ENCODE measurements around the gene HARS1. TPM values are rescaled to one million over a fixed set of nuclear protein-coding genes. Genes with fewer than 3 reads are reported as not detected.

HARS1 gene
- total RNA-seq, 1 experiment from 2014 or later: 76.4 TPM

DNA sequence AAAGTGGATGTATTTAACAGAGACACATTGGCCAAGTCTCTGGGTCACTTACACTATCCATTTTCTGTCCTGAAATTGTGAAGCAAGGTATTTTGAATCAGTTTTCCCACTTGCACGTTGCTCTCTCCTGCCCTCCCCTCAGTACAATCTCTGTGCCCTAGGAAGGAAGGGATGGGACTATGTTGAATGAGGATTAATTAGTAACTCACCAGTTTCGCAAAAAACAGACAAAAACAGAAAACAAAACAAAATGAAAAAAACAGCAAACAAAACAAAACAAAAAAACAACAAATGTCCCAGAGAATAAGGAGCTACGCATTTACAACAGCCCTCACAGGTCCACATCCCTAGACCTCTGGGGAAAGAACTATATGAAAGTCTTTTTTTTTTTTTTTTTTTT is 57.1 kb downstream of the HARS1 start:
- POLR2A ChIA-PET: interaction anchor here (0.7 kb wide), 1 partner anchor 16 kb away, joined by 8 read pairs; no protein-coding TSS in a partner anchor
- intact Hi-C loops (cut with micrococcal nuclease; ENCODE audit: unreplicated experiment) (no loop called here), in situ Hi-C loops (cut with HindIII; ENCODE audit: low pct_unique_long_range_greater_than_20kb, low sequenced_read_pairs) (no loop called here)
- no peaks in the 10 kb centered on the region for H3K36me3 ChIP-seq (ENCODE audit: control insufficient read depth, insufficient read depth, low read length)
- no peaks in the 10 kb centered on the region for H3K27me3 ChIP-seq (ENCODE audit: control insufficient read depth, insufficient read depth, low read length)
- DNase-seq (ENCODE audit: low read depth, low spot score): no peak
- H3K4me3 ChIP-seq (ENCODE audit: low read depth in 2 of 2, low read length in 2 of 2): no peak overlapping the region
- no peak for ATAC-seq
- H3K27ac ChIP-seq (ENCODE audit: low read length): no peak overlapping the region
- H3K4me1 ChIP-seq (ENCODE audit: control insufficient read depth, insufficient read depth, low read length): peaks cover 8% of the 10 kb centered on the region
- CTCF ChIA-PET: interaction anchor here (1.0 kb wide), 1 partner anchor 68 kb away, joined by 3 read pairs; no protein-coding TSS in a partner anchor
- TF ChIP-seq CTCF (IDR thresholded peaks at IDR 0.05): no peak
- TF ChIP-seq SIN3A (IDR thresholded peaks at IDR 0.05; ENCODE audit: borderline replicate concordance, insufficient read depth, low read depth, low read length): no peak
- no peak for TF ChIP-seq TCF7L2 (IDR thresholded peaks at IDR 0.05; ENCODE audit: low read depth, low read length)
- TF ChIP-seq, protein P1, sequence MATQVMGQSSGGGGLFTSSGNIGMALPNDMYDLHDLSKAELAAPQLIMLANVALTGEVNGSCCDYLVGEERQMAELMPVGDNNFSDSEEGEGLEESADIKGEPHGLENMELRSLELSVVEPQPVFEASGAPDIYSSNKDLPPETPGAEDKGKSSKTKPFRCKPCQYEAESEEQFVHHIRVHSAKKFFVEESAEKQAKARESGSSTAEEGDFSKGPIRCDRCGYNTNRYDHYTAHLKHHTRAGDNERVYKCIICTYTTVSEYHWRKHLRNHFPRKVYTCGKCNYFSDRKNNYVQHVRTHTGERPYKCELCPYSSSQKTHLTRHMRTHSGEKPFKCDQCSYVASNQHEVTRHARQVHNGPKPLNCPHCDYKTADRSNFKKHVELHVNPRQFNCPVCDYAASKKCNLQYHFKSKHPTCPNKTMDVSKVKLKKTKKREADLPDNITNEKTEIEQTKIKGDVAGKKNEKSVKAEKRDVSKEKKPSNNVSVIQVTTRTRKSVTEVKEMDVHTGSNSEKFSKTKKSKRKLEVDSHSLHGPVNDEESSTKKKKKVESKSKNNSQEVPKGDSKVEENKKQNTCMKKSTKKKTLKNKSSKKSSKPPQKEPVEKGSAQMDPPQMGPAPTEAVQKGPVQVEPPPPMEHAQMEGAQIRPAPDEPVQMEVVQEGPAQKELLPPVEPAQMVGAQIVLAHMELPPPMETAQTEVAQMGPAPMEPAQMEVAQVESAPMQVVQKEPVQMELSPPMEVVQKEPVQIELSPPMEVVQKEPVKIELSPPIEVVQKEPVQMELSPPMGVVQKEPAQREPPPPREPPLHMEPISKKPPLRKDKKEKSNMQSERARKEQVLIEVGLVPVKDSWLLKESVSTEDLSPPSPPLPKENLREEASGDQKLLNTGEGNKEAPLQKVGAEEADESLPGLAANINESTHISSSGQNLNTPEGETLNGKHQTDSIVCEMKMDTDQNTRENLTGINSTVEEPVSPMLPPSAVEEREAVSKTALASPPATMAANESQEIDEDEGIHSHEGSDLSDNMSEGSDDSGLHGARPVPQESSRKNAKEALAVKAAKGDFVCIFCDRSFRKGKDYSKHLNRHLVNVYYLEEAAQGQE (IDR thresholded peaks at IDR 0.05; ENCODE audit: insufficient read depth in 1 of 2, low read depth in 2 of 2, low read length in 1 of 2): no peak
- TF ChIP-seq POLR2AphosphoS5 (IDR thresholded peaks at IDR 0.05; ENCODE audit: low read depth, low read length): no peak
- no peaks in the 10 kb centered on the region for H3K9me3 ChIP-seq (ENCODE audit: control insufficient read depth, insufficient read depth, low read depth, low read length)
- no TSS peak for BruUV-seq (replicated peaks)

DNA sequence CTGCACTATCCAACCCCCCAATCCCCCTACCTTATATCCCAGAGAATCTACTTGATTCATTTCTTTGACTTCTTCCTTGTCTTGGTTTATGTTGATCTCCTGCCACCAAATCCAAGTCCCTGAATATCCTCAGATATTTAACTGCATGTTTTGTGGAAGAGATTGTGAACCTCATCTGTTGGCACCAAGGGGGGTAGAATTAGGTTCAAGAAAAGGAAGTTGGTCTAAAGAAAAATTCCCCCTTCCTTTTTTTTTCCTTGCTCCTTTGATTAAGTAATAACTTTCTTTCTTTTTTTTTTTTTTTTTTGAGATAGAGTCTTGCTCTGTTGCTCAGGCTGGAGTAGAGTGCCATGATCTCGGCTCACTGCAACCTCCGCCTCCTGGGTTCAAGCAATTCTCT is 57.7 kb downstream of the HARS1 start:
- BruUV-seq (replicated peaks): no TSS peak

More for the DNA sequence above, 57.7 kb downstream of the HARS1 start:
- Histone ChIP-seq H3K4me3 (ENCODE audit: low read depth in 2 of 2, low read length in 2 of 2) (peak overlapping the region in 1 of 2 experiments; percentile 54; a peak in 2 of 4 replicates), H3K36me3 (ENCODE audit: control insufficient read depth, insufficient read depth, low read length) (no peaks in the 10 kb centered on the region), H3K27ac (ENCODE audit: low read length) (peak overlapping the region; percentile 35; the same call in 1 of the 2 replicates), H3K4me1 (ENCODE audit: control insufficient read depth, insufficient read depth, low read length) (peaks cover 8% of the 10 kb centered on the region), H3K27me3 (ENCODE audit: control insufficient read depth, insufficient read depth, low read length) (no peaks in the 10 kb centered on the region), H3K9me3 (ENCODE audit: control insufficient read depth, insufficient read depth, low read depth, low read length) (0 out of 2 replicates have a peak, but pooled peaks cover under 1% of the 10 kb centered on the region)
- POLR2A ChIA-PET: interaction anchor here (0.7 kb wide), 1 partner anchor 16 kb away, joined by 8 read pairs; no protein-coding TSS in a partner anchor
- no peak for TF ChIP-seq CTCF (IDR thresholded peaks at IDR 0.05)
- intact Hi-C loops (cut with micrococcal nuclease; ENCODE audit: unreplicated experiment): no loop called here
- in situ Hi-C loops (cut with HindIII; ENCODE audit: low pct_unique_long_range_greater_than_20kb, low sequenced_read_pairs): no loop called here
- ATAC-seq (no peak), DNase-seq (ENCODE audit: low read depth, low spot score) (no peak)
- CTCF ChIA-PET: no interaction called here
